Jurkat, Clone E6-1 (cell line): ENCODE measurements around the gene SCAND1.
"Not testable (repeated sequence)": the region's sequence is repeated elsewhere in the genome, so short reads cannot be mapped to it uniquely, and the experiment has no call there.

Experiments used
- DNase-seq: peaks from one replicate; pipeline ENCODE4 v3.0.0-alpha.2; 2011; ENCODE audit warnings: low read depth, low spot score
- H3K4me3 ChIP-seq: 2 replicates; pipeline ENCODE4 v1.5.1; 2011; ENCODE audit warnings: mild to moderate bottlenecking, low read length, control low read depth, moderate library complexity

The SCAND1 gene

DNA sequence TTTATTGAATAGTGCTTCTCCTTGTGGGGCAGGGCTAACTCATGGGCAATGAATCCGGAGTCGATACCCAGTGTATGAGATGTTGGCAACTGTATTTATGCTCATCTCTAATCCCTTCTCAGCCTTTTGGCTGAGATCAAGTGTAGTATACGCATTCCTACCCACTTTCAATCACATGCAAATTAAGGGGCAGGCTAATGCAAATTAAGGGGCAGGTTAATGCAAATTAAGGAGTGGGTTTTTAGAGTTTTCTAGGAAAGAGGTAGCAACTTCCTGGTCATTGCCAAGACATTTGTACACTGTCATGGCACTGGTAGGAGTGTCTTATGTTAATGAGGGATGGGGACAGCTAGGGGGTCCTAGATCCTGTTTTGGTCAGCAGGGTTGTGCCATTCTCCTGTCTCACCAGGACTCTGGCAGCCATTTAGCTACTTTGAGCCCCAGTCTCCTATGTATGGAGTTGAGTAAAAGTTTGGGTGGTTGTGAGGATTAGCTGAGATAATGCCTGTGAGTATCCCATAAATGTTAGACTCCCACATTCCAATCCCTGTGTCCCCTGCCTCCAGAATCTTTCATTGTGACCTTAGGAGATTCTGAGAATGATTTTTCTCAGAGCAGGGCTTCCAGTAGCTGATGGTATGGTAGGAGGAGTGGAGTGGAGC, 13.8 kb upstream of the SCAND1 start, which contains the start of gene CNBD2:
TSS of gene CNBD2 (plus strand) at position 612 of the 662 bp plus-strand sequence. CDS start 173 bp downstream, outside the sequence.
- no peak within 1 kb of the TSS for H3K4me3 ChIP-seq
- no peak for DNase-seq

DNA sequence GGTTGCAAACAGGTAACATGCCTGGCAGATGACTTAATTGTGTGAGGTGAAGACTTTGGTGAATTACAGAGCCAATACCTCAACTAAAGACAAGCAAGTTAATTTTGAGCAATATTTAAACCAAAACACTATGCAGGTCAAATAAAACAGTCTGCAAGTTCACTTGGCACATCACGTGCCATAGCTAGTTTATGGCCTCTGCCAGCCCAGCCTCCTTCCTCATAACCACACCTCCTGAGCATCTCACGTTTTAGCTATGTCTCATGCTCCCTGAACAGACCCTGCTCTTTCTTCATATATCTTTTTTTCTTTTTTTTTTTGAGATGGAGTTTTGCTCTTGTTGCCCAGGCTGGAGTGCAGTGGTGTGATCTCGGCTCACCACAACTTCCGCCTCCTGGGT, 9.6 kb upstream of the SCAND1 start:
- DNase-seq = no peak
- H3K4me3 ChIP-seq = no peak overlapping the region

DNA sequence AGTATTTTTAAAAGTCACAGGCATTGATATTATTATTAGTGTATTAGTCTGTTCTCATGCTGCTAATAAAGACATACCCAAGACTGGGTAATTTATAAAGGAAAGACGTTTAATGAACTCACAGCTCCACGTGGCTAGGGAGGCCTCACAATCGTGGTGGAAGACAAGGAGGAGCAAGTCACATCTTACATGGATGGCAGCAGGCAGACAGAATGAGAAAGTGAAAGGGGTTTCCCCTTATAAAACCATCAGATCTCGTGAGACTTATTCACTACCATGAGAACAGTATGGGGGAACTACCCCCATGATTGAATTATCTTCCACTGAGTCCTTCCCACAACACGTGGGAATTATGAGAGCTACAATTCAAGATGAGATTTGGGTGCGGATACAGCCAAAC, 5.0 kb upstream of the SCAND1 start:
- H3K4me3 ChIP-seq, DNase-seq: not testable (repeated sequence)

DNA sequence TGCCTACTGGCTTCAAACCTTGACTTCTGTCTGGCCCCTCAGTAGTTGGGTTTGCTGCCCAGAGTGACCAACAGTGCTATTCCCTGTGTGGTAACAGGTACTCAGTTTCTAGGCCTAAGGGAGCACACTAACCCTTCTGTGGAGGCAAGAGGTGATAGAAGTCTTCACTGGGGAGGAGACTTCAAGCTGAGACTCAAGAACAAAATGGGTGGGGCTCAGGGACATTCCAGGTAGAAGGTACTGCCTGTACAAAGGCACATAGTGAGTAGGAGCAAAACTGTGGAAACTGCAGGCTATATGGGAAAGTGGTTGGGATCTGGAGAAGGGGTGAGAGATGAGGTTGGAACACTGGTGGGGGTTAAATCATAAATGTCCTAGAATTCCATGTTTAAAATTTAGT, 2.3 kb upstream of the SCAND1 start:
- H3K4me3 ChIP-seq = no peak overlapping the region
- no peak for DNase-seq

DNA sequence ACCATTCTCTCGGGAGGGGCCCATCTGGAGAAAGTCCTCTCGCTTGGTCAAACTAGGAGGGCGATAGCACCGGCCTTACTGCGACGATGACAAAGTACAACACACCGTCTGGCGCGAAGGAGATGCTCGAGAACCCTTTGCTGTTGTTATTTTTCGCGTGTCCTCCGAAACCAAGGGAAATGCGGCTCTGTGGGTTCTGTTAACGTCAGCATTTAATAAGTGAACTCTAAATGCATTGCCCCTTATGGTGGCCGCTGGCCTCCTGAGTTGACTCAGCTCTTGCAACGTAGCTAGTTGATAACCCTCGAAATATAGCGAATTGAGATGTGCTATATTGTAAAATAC, 577 bp upstream of the SCAND1 start:
- peak overlapping the region; percentile 95 for H3K4me3 ChIP-seq
- no peak for DNase-seq

DNA sequence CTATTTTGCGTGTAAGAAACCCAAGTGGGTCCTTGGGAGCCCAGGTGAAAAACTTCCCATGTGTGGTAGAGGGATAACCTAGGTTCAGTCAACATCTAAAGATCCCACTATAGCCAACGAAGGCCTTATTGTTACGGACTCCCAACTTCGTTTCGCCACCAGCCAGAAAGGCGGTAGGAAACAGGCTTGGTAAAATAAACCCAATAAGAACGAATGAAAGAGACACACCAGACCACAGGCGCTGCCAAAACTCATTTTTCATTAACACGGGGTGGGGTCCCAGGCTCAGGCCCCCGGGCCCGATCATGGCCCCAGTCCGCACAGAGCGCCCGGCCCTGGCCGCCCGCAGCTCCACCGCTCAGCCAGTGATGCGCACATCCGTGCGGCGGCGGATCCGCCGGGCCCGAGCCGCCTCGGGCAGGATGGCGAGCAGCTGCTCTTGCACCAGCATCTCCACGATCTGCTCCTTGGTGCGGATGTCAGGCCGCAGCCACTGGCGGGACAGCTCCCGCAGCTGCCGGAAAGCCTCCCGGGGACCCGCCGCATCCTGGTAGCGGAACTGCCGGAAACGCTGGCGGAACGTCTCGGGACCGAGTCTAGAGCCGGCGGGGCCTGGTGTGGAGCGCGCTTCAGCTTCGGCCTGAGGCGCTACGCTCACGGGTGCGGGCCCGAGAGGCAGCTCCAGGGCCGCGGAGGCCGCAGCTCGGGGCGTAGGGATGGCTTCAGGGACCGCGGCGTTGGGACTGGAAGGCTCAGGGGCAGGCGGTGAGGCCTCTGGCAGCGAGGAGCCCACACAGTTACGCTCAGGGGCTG, 709 bp downstream of the SCAND1 start:
- DNase-seq = peak; percentile 30

DNA sequence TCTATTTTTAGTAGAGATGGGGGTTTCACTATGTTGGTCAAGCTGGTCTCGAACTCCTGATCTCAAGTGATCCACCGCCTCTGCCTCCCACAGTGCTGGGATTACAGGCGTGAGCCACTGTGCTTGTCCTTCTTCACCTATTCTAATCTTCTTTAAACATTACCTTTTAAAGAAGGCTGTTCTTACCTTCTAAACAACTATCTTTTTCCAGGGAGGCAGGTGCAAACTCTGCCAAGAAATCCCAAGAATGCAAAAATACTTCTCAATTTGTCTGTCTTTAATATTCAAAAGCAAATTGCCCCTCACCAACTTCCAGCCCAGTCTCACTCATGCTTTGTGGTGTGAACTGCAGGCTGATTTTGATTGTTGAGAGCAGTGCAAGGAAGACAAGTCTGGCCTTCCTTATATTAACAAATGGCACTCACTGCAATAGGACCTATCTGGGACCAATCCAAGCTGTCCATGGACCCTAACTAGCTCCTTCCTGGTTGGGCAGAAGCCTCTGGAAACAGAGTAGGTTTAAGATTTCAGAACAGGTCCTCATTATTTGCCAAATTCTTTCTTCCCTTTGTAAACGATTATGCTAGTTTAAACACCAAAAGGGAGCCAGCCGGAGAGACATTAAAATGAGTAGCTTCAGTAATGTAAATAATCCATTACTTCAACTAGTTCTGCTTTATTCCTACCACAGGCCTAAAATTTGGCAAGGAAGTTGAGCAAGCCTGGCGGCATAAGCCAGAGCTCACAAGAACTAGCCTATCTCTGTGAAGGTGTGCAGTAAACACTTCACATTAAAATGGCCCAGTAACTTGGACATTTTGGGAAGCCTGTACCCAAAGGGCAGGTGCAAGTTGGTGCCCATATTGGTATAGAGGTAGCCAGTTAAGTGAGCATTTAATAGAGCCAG, 1.6 kb downstream of the SCAND1 start:
- H3K4me3 ChIP-seq = peak overlapping the region; percentile 95
- DNase-seq = no peak

More for the DNA sequence above, 709 bp downstream of the SCAND1 start:
- H3K4me3 ChIP-seq = peak overlapping the region; percentile 95

DNA sequence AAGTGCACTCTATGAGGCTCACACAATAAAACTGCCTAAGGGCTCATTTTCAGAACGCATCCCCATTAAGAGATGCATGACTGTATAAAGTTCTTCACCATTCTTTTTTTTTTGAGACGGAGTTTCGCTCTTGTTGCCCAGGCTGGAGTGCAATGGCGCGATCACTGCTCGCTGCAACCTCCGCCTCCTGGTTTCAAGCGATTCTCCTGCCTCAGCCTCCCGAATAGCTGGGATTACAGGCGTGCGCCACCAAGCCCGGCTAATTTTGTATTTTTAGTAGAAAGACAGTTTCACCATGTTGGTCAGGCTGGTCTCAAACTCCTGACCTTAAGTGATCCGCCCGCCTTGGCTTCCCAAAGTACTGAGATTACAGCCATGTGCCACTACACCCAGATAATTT, 2.2 kb downstream of the SCAND1 start:
- H3K4me3 ChIP-seq, DNase-seq: not testable (repeated sequence)

DNA sequence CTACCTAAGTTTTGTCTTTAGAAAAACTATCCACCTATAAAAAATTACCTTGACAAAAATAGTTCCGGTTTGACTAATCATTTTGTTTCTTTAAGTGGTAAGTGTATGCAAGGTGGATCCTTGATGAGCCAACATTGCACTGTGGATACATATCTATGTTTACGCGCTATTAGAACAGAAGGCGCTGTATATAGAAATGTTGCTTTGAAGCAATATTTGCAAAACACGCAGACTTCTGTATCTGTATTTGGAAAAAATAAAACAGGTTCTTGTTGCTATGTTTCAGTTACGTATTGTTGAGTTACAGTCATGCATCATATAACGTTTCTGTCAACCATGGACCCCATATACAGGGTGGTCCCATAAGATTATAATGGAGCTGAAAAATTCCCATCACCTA, 4.2 kb downstream of the SCAND1 start:
- DNase-seq = no peak
- H3K4me3 ChIP-seq = no peak overlapping the region

DNA sequence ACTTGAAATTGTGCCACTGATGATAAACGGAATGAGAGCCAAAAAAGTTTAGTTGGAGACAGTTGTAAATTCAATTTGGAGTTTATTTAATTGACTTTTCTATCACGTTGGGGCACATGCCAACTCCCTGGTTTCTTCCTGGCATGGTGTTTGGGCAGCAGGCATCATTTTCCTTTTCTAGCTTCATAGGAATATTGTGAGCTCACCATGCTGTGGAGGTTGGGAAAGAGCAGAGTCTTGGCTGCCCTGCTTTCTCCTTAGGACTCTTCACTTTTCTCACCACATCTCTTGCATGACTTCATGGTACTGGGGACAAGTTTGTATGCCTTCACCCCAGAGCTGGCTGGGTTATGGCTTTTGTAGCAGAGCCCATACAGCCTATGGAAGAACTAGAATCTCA, 6.4 kb downstream of the SCAND1 start:
- DNase-seq = no peak

DNA sequence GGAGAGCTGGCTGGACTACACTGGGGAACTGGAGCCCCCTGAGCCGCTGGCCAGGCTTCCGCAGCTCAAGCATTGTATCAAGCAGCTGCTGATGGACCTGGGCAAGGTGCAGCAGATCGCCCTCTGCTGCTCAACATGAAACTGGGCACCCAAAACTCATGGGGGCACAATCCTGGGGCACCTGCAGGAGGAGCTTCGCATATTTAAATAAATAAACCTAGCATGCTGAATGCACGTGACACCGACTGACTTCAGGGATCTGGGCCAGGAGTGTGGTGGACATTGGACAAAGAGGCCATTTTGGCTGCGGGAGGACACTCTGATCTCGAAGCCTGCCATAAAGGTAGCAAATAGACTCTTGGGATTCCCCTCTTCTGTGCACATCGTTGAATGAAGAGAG, 6.8 kb downstream of the SCAND1 start:
- peak; percentile 48 for DNase-seq
- no peak overlapping the region for H3K4me3 ChIP-seq

More for the DNA sequence above, 6.4 kb downstream of the SCAND1 start:
- no peak overlapping the region for H3K4me3 ChIP-seq

DNA sequence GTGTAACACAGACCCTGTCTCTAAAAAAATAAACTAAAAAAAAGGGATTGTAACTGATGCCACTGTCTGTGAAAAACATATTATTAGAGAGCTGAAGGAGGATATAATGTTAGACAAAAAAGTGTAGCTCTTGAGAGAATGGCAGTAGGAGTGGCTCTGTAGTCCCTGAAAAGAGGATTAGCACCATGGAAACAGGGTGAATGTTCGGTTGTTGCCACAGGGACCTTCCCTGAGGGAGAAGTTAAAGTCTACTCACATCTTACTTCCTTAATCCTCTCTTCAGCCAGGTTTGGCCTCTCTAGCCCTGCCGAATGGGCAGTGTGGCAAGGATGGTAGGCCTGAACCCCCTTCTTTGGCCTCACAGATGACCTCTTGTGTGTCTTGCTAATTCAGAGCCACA, 12.1 kb downstream of the SCAND1 start:
- DNase-seq = no peak
- no peak overlapping the region for H3K4me3 ChIP-seq

DNA sequence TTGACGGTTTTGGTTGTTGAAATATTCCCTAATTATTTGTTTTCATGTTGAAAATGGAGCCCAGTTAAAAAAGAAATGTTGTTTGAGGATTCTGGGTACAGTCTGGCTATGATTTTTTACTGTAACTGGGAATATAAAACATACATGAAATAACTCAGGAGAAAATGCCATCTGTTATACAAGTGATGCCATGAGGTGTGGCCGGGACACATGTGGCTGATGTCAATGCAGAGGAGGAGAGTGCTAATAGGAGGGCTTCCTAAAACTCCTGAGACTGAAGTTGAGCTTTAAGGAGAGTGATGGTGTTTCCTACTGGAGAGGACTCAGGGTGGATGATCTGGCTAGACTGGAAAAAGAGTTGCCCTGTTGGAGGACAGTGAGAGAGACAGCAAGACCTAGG, 12.7 kb downstream of the SCAND1 start:
- H3K4me3 ChIP-seq = no peak overlapping the region
- DNase-seq = no peak

DNA sequence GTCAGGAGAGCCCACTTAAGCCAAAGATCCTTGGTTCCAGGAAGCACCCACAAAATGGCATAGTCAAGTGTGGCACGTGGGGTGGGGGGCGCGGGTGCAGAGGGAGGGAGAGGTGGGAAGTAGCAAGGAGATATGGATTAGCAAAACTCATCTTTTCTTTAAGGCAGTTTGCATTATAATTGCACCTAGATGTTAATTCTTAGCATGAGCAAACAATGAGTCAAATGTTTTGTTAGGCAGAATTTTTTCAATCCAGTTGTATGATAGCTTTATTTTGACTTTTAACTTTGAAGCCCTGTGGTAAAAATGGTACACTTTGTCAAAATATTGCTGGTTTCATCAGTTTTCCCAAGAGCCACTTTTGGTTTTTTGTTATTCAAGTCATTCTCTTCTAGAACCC, 15.0 kb downstream of the SCAND1 start:
- no peak overlapping the region for H3K4me3 ChIP-seq
- no peak for DNase-seq

DNA sequence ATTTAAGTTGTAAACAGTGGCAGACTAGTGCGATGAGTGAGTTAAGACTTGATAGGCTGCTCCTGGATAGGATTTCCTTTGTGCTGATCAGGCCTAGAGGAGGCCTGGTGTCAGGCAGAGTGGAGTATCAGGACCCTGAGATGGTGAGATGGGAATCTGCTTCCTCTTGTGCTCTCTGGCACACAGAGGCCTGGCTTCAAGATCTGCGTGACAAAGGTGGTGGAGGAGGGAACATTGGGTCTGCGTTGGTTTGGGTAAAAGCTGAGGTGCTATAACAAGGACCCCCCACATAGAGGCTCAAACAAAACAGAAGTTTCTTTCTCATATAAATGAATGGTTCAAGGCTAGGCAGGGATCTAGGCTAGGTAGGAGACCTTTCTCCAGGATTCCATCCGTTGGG, 20.3 kb downstream of the SCAND1 start:
- H3K4me3 ChIP-seq = no peak overlapping the region
- DNase-seq = no peak

DNA sequence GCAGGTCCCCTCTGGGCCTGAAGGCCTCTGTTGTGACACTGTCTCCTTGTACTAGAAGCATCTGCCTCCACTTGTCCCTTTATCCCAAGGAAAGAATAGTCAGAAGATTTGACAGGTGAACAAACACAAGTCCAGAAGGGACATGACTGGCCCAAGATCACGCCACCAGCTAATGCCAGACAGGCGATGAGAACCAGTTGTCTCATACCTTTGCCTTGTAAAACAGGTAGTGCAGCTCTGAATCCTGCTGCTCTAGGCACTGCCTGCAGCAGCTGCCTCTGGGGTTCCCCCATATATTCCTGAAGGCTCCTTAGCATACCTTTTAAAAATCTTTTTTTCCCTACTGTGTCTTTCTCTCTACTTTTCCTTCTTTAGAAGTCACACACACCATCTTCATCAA, 25.0 kb downstream of the SCAND1 start:
- DNase-seq = no peak
- H3K4me3 ChIP-seq = no peak overlapping the region

DNA sequence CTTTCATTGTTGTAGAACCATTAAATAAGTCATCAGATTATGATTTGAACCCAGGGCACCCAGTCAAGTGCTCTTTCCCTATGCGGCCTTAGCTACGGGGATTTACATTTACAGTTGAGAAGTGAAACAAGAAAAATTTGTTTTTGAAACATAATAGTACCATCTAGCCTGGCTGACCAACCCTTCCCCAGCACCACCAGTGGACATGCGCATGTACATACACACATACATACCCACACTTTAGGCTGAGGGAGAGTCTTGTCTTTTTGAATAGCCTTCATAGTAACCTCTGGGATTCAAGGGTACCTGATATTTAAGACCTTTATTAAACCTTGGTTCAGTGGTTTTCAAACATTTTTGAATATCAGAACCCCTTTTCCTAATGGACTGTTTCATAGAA, 33.8 kb downstream of the SCAND1 start:
- DNase-seq = no peak
- no peak overlapping the region for H3K4me3 ChIP-seq

DNA sequence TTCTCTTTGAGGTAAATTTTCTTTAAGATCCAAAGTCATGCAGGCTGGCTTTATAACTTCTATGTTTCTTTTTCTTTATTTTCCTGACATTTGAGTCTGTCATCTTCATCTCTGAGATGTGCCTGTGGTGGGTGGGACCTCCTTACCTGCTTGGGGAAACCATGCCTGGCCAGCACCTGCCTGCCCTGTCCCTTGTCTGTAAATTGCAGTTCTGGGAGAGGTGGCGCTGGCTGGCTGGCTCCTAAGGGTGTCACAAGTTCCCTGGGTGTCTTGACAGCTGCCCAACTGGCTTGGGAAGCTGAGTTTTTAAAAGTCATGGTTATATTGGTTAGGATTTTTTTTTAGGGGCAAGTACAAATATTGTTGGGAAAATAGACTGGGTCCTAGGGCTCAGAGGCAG, 36.3 kb downstream of the SCAND1 start:
- no peak for DNase-seq

DNA sequence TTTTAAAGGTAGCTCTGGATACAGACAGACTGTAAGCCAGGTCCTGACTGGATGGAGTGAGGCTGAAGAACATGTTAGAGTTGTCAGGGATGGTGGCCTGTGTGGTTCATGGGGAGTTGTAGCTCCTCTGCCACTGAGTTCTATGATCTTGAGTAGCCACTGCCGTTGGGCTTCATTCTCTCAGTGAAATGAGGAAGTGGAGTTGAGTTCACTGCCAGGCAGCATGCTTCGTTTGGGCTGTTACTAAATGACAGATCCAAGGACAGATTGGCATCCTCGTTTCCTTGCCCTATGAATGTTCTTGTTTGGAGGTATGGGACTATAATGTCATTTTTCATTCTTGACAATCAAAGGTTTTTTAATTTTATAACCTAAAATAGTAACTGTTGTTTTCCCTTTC, 37.2 kb downstream of the SCAND1 start:
- DNase-seq = no peak
- no peak overlapping the region for H3K4me3 ChIP-seq

More for the DNA sequence above, 36.3 kb downstream of the SCAND1 start:
- no peak overlapping the region for H3K4me3 ChIP-seq

DNA sequence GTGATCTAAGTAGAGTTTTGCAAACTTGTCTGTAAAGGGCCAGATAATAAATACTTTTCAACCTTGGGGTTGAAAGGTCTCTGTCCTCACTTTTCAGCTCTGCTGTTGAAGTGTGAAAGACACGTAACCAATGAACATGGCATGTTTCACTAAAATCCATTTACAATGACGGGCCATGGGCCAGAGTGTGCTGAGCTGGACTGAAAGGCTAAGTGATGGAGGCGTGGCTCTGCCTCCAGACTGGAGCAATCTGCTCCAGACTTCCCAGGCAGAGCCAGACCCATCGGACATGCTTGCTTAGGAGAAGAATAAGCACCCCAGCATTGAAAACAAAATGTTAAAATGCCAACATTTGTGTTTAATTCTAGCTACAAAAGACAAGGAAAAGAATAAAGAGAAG, 41.4 kb downstream of the SCAND1 start:
- DNase-seq = no peak
- H3K4me3 ChIP-seq = no peak overlapping the region
